Measurements from ENCODE around the gene TEFM.
"Not testable (repeated sequence)": the region's sequence is repeated elsewhere in the genome, so short reads cannot be mapped to it uniquely, and the experiment has no call there.

Gene TEFM

GRCh38 chr17:30906101-30906911, at the start of gene TEFM:
Gene TEFM (minus strand): TSS chr17:30906238. CDS start chr17:30906198, 40 bp downstream.
- DNase-seq: peak in 57 of 58 donors; percentile 49 to 94 (median 81)

- DNase-seq: peak in 11 of 58 donors; percentile 5 to 46 (median 13)
Observed at GRCh38 chr17:30954046-30954830, 48.2 kb upstream of the TEFM start.

GRCh38 chr17:30952638-30953393, 46.8 kb upstream of the TEFM start:
- DNase-seq: no peak

- peak in 33 of 58 donors; percentile 3 to 58 (median 22) for DNase-seq
Observed at GRCh38 chr17:30950669-30951399, 44.8 kb upstream of the TEFM start.

GRCh38 chr17:30950189-30950588, 44.2 kb upstream of the TEFM start:
- DNase-seq: no peak

DNA sequence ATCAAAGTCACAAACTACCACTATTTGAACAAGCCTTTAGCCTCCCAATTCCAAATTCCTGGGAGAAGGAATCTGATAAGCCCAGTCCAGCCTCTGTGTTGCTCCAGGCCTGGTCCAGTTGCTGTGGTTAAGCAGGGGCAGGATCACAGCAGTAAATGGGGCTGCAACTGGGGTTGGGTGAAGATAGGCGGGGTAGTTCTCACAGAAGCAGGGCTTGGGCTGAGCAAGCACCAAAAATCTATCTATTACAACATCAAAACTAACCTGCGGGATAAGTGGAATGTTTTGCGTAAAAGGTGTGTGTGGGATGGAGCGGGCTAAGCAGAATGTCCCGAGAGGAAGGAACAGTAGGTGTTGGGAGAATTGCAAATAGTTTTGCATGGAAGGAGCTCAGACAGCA, 41.8 kb upstream of the TEFM start:
- no peak for DNase-seq

DNA sequence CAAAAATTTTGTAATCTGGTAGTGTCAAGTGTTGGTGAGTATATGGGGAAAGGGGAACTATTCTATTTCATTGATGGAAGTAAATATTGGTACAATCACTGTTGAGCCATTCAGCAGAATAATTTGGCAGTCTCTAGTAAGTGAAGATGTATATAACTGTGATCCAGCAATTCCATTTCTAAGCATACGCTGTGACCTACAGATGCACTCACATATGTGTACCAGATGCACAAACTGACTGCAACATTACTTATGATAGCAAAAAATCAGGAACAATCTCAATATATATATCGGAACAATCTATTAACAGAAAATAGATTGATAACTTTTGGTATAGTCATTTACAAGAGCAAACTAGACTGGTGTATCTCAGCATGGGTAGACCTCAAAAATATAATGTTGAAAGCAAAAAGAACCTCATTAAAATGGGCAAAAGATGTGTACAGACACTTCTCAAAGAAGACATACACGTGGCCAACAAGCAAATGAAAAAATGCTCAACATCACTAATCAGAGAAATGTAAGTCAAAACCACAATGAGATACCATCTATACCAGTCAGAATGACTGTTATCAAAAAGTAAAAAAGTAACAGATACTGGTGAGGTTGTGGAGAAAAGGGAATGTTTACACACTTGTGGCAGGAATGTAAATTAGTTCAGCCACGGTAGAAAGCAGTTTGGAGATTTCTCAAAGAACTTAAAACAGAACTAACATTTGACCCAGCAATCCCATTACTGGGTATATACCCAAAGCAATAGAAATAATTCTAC, 36.5 kb upstream of the TEFM start:
- no peak for DNase-seq

GRCh38 chr17:30939051-30939689, 33.1 kb upstream of the TEFM start:
- no peak for DNase-seq

DNA sequence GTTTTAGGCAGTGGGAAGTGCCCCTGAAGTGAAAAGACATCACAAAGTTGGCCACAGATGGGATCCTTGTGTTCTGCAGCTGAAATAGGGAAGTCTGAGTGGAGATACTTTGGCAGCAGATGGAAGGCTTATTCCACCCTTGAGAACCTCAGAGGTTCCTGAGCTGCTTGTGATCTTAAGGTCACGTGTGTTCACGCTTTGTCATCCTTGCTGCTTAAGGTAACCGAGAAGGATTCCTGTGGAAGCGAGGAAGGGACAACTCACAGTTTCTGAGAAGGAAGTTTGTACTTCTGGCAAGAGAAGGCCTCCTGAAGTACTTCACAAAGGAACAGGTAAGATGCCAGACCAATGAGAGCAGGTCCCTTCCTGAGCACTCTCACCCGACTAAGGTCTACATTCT, 27.9 kb upstream of the TEFM start:
- no peak for DNase-seq

DNA sequence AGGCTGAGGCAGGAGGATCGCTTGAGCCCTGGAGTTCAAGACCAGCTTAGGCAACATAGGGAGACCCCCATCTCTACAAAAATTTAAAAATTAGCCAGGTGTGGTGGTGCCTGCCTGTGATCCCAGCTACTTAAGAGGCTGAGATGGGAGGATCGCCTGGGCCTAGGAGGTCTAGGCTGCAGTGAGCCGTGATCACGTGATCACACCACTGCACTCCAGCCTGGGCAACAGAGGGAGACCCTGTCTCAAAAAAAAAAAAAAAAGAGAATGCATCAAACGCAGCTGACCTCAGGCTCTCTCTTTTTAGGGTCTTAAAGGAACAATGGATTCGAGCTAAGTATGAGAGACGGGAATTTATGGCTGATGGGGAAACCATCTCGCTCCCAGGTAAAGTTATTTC, 25.5 kb upstream of the TEFM start:
- not testable (repeated sequence) for DNase-seq

DNA sequence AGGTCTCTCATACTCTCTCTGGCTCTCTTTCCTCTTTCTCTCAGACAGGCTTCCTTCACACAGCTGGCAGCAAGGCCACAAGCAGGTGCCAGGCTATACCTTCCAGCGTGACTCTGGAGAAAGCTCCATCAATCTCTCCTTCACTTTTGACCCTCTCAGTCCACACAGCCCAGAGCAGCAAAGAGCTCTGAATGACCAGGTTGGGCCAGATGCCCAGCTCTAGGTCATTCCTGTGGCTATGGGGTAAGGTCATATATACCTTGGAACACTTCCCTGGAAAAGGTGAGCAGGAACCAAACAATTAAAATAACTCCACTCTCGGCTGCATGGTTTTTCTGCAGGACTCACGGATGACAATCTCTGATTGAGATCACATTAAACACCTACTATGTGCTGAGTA, 24.5 kb upstream of the TEFM start:
- DNase-seq: no peak

- not testable (repeated sequence) for DNase-seq
Observed at GRCh38 chr17:30929861-30930260, 23.8 kb upstream of the TEFM start.

GRCh38 chr17:30929081-30929633, 23.1 kb upstream of the TEFM start:
- DNase-seq: no peak

DNA sequence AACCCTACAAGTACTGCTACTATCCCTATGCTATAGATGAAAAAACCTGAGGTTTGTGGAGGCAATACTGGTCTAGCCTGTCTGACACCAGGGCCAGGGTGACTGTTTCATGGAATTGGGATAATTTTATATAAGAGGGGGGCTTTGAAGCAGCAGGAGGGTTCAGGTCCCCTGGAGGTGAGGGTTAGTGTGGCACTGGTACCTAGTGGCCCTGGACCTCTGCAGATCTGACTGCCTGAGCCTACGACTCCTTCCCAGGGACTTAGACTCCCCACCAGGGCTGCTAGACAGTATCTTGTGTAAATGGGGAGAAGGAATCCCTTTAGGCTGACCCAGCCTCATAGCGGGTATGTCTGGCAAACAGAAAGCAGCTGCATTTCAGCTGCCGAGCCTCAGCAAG, 22.5 kb upstream of the TEFM start:
- no peak for DNase-seq

- no peak for DNase-seq
Observed at GRCh38 chr17:30927756-30928155, 21.7 kb upstream of the TEFM start.

DNA sequence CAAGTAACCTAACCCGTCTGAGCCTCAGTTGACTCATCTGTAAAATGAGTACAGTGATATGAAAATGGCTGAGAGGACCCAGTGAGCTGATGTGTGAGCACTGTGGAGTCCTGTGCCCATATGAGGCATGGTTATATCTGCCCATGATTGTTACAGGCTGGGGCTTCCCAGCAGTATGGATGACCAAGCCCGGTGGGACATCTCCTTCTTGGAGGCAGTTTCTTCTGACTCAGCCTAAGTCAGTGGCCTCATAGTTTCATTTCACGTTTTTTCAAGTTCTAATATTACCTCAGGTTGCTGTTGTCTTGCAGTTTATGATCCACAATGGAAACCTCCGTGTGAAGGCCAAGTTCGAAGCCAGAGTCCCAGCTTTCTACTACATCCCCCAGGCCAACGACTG, 20.5 kb upstream of the TEFM start:
- DNase-seq: no peak

DNA sequence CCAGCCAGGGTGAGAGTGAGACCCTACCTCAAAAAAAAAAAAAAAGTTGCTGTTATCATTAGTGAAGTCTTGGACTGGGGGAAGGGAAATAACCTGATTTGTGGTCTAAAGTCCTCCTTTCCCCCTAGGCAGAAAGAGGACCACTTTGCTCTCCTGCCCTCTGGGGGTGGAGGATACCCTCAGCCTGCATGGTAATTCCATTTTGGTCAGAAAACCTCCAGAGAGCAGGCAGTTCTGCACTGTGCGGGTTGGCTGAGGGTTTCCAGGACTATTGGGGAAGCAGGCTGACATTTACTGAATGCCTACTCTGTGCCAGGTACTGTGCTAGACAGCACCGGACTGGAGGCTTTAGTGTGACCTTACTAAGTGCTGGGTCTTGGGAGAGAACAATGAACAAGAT, 18.3 kb upstream of the TEFM start:
- no peak for DNase-seq

GRCh38 chr17:30922235-30923030, 16.4 kb upstream of the TEFM start:
- peak in 1 of 58 donors; percentile 3 for DNase-seq
